ENCODE measurements around the gene CD58.

GRCh38 chr1:116533429-116533820 is 37.4 kb downstream of the CD58 start:
- TF ChIP-seq CTCF (IDR thresholded peaks at IDR 0.05) (no peak), POLR2AphosphoS5 (IDR thresholded peaks at IDR 0.05) (no peak), EP300 (IDR thresholded peaks at IDR 0.05) (no peak), POLR2A (IDR thresholded peaks at IDR 0.05) (no peak)
